Measurements from ENCODE around the gene LDB2.
"Not testable (repeated sequence)": the region's sequence is repeated elsewhere in the genome, so short reads cannot be mapped to it uniquely, and the experiment has no call there.

LDB2 gene

DNA sequence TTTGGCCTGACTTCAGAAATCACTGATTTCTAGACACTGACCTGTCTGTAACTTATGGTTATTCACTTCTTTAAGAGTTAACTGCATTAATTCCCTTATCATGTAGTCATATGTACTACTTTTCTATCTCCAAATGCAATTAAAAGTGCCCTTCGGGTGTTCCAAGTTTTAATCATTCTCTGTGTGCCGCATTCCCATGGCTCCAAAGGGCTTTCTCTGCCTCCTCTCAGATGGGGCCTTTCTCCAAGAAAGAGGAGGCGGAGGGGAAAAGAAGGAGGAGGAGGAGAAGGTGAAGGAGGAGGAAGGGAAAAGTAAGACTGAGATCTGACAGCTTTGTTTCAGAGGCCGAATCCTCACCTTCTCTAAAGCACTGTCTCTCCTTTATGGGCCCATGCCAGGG, 325.8 kb downstream of the LDB2 start:
- Histone ChIP-seq H3K9me2 (replicated peaks; ENCODE audit: control insufficient read depth, low read length) (no peaks in the 10 kb centered on the region), H3K27ac (ENCODE audit: low read depth, low read length) (no peak overlapping the region), H3K4me3 (ENCODE audit: low read length) (no peak overlapping the region), H3K4me2 (ENCODE audit: low read length) (no peak overlapping the region), H3K27me3 (ENCODE audit: control insufficient read depth, low read length) (no peaks in the 10 kb centered on the region), H3K36me3 (ENCODE audit: control insufficient read depth, low read length) (no peaks in the 10 kb centered on the region), H4K20me1 (ENCODE audit: control insufficient read depth, insufficient read depth, low read depth, low read length) (no peaks in the 10 kb centered on the region), H3K79me2 (ENCODE audit: control insufficient read depth, low read length) (no peaks in the 10 kb centered on the region), H3F3A (ENCODE audit: control insufficient read depth, insufficient read depth) (no peaks in the 10 kb centered on the region), H3K4me1 (ENCODE audit: control insufficient read depth, low read length) (no peaks in the 10 kb centered on the region), H3K9me3 (ENCODE audit: control insufficient read depth, insufficient read depth, low read length) (no peaks in the 10 kb centered on the region)
- TF ChIP-seq, protein P1, sequence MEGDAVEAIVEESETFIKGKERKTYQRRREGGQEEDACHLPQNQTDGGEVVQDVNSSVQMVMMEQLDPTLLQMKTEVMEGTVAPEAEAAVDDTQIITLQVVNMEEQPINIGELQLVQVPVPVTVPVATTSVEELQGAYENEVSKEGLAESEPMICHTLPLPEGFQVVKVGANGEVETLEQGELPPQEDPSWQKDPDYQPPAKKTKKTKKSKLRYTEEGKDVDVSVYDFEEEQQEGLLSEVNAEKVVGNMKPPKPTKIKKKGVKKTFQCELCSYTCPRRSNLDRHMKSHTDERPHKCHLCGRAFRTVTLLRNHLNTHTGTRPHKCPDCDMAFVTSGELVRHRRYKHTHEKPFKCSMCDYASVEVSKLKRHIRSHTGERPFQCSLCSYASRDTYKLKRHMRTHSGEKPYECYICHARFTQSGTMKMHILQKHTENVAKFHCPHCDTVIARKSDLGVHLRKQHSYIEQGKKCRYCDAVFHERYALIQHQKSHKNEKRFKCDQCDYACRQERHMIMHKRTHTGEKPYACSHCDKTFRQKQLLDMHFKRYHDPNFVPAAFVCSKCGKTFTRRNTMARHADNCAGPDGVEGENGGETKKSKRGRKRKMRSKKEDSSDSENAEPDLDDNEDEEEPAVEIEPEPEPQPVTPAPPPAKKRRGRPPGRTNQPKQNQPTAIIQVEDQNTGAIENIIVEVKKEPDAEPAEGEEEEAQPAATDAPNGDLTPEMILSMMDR (IDR thresholded peaks at IDR 0.05; ENCODE audit: low read depth, low read length, poor library complexity, severe bottlenecking), result no peak
- no peak for TF ChIP-seq EZH2phosphoT487 (IDR thresholded peaks at IDR 0.05; ENCODE audit: borderline replicate concordance, low read length)

DNA sequence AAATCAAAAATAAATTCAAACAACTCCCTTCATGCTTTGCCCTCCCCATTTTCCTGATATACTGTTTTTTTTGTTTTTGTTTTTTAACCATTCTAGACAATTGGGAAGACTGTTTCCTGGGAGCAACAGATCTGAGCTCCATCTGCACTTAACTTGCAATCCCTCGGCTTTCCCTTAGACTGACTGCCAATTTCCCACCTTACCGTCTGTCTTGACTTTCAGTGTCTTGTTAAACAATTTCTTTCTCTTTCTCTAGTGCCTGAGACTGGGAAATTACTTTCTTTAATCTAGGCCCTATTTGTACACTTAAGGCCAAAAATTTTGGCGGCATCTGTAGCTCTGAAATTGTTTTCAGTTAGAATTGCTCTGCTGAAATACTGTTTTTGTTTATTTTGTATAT, 326.3 kb downstream of the LDB2 start:
- no peaks in the 10 kb centered on the region for H3K36me3 ChIP-seq (ENCODE audit: control insufficient read depth, low read length)
- H3K27ac ChIP-seq (ENCODE audit: low read depth, low read length), result no peak overlapping the region
- H4K20me1 ChIP-seq (ENCODE audit: control insufficient read depth, insufficient read depth, low read depth, low read length), result no peaks in the 10 kb centered on the region

DNA sequence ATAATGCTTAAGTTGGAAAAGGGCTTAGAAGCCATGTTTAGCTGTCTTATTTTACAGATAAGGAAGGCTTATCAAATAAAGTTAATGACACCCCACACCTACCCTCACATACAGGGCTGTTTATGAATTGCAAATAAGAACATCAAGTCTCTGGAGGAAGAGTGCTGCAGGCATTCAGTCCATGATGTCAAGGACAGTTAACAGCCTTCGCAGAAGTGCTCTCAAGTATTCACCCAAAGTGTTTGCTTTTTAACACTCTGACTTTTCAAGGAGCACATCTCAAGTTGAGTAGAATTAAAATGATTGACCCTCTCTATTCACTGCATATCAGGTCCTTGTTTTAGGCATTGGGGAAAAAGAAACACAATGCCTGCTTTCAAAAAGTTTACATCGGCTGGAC, 328.7 kb downstream of the LDB2 start:
- H3K36me3 ChIP-seq (ENCODE audit: control insufficient read depth, low read length), result no peaks in the 10 kb centered on the region
- no peaks in the 10 kb centered on the region for H3K9me2 ChIP-seq (replicated peaks; ENCODE audit: control insufficient read depth, low read length)
- H3K79me2 ChIP-seq (ENCODE audit: control insufficient read depth, low read length), result no peaks in the 10 kb centered on the region
- H3K4me3 ChIP-seq (ENCODE audit: low read length), result no peak overlapping the region
- H3F3A ChIP-seq (ENCODE audit: control insufficient read depth, insufficient read depth), result no peaks in the 10 kb centered on the region
- no peak overlapping the region for H3K27ac ChIP-seq (ENCODE audit: low read depth, low read length)
- no peak for TF ChIP-seq EZH2phosphoT487 (IDR thresholded peaks at IDR 0.05; ENCODE audit: borderline replicate concordance, low read length)
- H3K4me2 ChIP-seq (ENCODE audit: low read length), result no peak overlapping the region
- no peaks in the 10 kb centered on the region for H3K9me3 ChIP-seq (ENCODE audit: control insufficient read depth, insufficient read depth, low read length)
- H3K4me1 ChIP-seq (ENCODE audit: control insufficient read depth, low read length), result no peaks in the 10 kb centered on the region
- no peaks in the 10 kb centered on the region for H3K27me3 ChIP-seq (ENCODE audit: control insufficient read depth, low read length)
- no peaks in the 10 kb centered on the region for H4K20me1 ChIP-seq (ENCODE audit: control insufficient read depth, insufficient read depth, low read depth, low read length)

More for the DNA sequence above, 326.3 kb downstream of the LDB2 start:
- Histone ChIP-seq H3K79me2 (ENCODE audit: control insufficient read depth, low read length) (no peaks in the 10 kb centered on the region), H3F3A (ENCODE audit: control insufficient read depth, insufficient read depth) (no peaks in the 10 kb centered on the region), H3K4me3 (ENCODE audit: low read length) (no peak overlapping the region), H3K4me1 (ENCODE audit: control insufficient read depth, low read length) (no peaks in the 10 kb centered on the region), H3K4me2 (ENCODE audit: low read length) (no peak overlapping the region), H3K27me3 (ENCODE audit: control insufficient read depth, low read length) (no peaks in the 10 kb centered on the region), H3K9me2 (replicated peaks; ENCODE audit: control insufficient read depth, low read length) (no peaks in the 10 kb centered on the region), H3K9me3 (ENCODE audit: control insufficient read depth, insufficient read depth, low read length) (no peaks in the 10 kb centered on the region)
- TF ChIP-seq EZH2phosphoT487 (IDR thresholded peaks at IDR 0.05; ENCODE audit: borderline replicate concordance, low read length), result no peak
- TF ChIP-seq, protein P1 (IDR thresholded peaks at IDR 0.05; ENCODE audit: low read depth, low read length, poor library complexity, severe bottlenecking), result no peak

DNA sequence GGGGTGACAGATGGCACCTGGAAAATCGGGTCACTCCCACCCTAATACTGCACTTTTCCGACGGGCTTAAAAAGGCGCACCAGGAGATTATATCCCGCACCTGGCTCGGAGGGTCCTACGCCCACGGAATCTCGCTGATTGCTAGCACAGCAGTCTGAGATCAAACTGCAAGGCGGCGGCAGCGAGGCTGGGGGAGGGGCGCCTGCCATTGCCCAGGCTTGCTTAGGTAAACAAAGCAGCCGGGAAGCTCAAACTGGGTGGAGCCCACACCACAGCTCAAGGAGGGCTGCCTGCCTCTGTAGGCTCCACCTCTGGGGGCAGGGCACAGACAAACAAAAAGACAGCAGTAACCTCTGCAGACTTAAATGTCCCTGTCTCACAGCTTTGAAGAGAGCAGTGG, 341.1 kb downstream of the LDB2 start:
- H3K4me2 ChIP-seq (ENCODE audit: low read length); H3K9me2 ChIP-seq (replicated peaks; ENCODE audit: control insufficient read depth, low read length); H3K9me3 ChIP-seq (ENCODE audit: control insufficient read depth, insufficient read depth, low read length); H3F3A ChIP-seq (ENCODE audit: control insufficient read depth, insufficient read depth); H3K4me1 ChIP-seq (ENCODE audit: control insufficient read depth, low read length); H3K27ac ChIP-seq (ENCODE audit: low read depth, low read length); H3K4me3 ChIP-seq (ENCODE audit: low read length); H3K27me3 ChIP-seq (ENCODE audit: control insufficient read depth, low read length); H4K20me1 ChIP-seq (ENCODE audit: control insufficient read depth, insufficient read depth, low read depth, low read length); H3K79me2 ChIP-seq (ENCODE audit: control insufficient read depth, low read length); H3K36me3 ChIP-seq (ENCODE audit: control insufficient read depth, low read length): not testable (repeated sequence)
